Natural killer cell (primary cell): Measurements from ENCODE around the gene TMED6. TPM values are rescaled to one million over a fixed set of nuclear protein-coding genes. Genes with fewer than 3 reads are reported as not detected.
A peak's percentile ranks its signal among the peaks of the same experiment; 100 is the strongest.

Source experiments
- ATAC-seq, 3 donors: fragments of 150-1000 bp in 2 of 3; fragments of 200-7000 bp in 1 of 3; cut with Tn5 transposase; 1 replicate in 1 of 3; 2 replicates in 2 of 3; pipeline ENCODE4 v1.10.0; 2021; ENCODE audit warnings: mild to moderate bottlenecking in 2 of 3, moderate library complexity in 2 of 3
- DNase-seq, 2 donors: peaks; one replicate each; pipeline versions ENCODE4 v3.0.0 to v3.0.0-alpha.2; 2013 to 2021; ENCODE audit warnings: mixed read lengths in 1 of 2
- H3K27ac ChIP-seq: one replicate; pipeline ENCODE4 v1.5.1; 2013; ENCODE audit warnings: mild to moderate bottlenecking, low read length
- H3K27me3 ChIP-seq: one replicate; pipeline ENCODE4 v1.6.1; 2013; ENCODE audit warnings: low read length; ENCODE audit not compliant: control insufficient read depth, insufficient read depth
- H3K36me3 ChIP-seq: one replicate; pipeline ENCODE4 v1.6.1; 2013; ENCODE audit warnings: low read length; ENCODE audit not compliant: control insufficient read depth, insufficient read depth
- H3K4me1 ChIP-seq: one replicate; pipeline ENCODE4 v1.6.1; 2013; ENCODE audit warnings: low read length; ENCODE audit not compliant: control insufficient read depth, insufficient read depth
- H3K4me3 ChIP-seq: one replicate; pipeline ENCODE4 v1.5.1; 2013; ENCODE audit warnings: low read length
- H3K9me3 ChIP-seq: one replicate; pipeline ENCODE4 v1.6.1; 2013; ENCODE audit warnings: low read length; ENCODE audit not compliant: control insufficient read depth, insufficient read depth
- H3K27ac Mint-ChIP-seq, 2 donors: one replicate each; pipeline ENCODE4 v1.8.0; 2022; ENCODE audit warnings: mild to moderate bottlenecking in 2 of 2, mixed read lengths in 2 of 2, moderate library complexity in 1 of 2
- H3K27me3 Mint-ChIP-seq, 2 donors: one replicate each; pipeline ENCODE4 v1.8.0; 2022; ENCODE audit warnings: low read depth in 2 of 2, mixed read lengths in 2 of 2
- H3K36me3 Mint-ChIP-seq: one replicate; pipeline ENCODE4 v1.8.0; 2022; ENCODE audit warnings: mixed read lengths
- H3K4me1 Mint-ChIP-seq, 2 donors: one replicate each; pipeline ENCODE4 v1.8.0; 2022; ENCODE audit warnings: mixed read lengths in 2 of 2
- H3K4me3 Mint-ChIP-seq: one replicate; pipeline ENCODE4 v1.8.0; 2022; ENCODE audit warnings: mild to moderate bottlenecking, moderate library complexity, mixed read lengths
- H3K9me3 Mint-ChIP-seq, 2 donors: one replicate each; pipeline ENCODE4 v1.8.0; 2022; ENCODE audit warnings: mixed read lengths in 2 of 2
- WGBS: methylation state at CpG from one replicate; pipeline ENCODE4 v1.1.7; 2013; ENCODE audit warnings: missing lambda C conversion rate; ENCODE audit not compliant: insufficient coverage; 5-methylcytosine and 5-hydroxymethylcytosine counted together
- intact Hi-C: fragments of 100-400 bp; cut with micrococcal nuclease; formaldehyde crosslinking; loops from one replicate; pipeline ENCODE4 v1.14.2; 2022
- total RNA-seq, 4 donors: library from RNA; stranded (reverse); fragments of 120-200 nt in 1 of 4; gene quantifications; one replicate each; pipeline versions ENCODE4 v1.2.3 to v1.2.4, GENCODE V29; 2013 to 2022
- TF ChIP-seq, protein P1 (sequence below): fragments of 200-600 bp; IDR thresholded peaks from one replicate; pipeline ENCODE4 v1.8.0; 2022; ENCODE audit warnings: antibody characterized with exemption

The TMED6 gene
- total RNA-seq, 3 donors from 2014 or later (not counting 1 experiment from before 2014, with no cell fraction given), result 1.4 to 1.8 (median 1.6) TPM

DNA sequence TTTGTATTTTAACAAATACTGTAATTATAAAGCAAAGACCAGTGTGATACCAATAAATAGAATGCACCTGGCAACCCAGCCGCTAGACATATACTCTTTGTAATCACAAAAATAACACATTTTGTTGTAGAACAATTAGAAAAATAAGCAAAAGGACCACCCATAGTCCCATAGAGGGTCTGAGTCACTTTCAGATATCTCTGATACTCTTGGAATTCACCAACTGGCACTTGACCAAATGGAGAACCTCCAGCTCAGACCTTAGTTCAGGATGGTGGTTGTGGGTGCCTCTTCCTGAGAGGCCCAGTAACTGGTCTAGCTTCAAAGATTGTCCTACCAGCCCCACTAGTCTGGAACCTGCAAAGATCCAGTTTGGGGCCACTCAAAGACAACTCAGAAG is 35.0 kb upstream of the TMED6 start:
- Mint-ChIP-seq H3K9me3 (no peaks in the 10 kb centered on the region), H3K27ac (peak overlapping the region in 1 of 2 donors; percentile 89), H3K36me3 (no peaks in the 10 kb centered on the region), H3K4me1 (peaks cover 31 to 35% of the 10 kb centered on the region in 2 donors), H3K27me3 (no peaks in the 10 kb centered on the region), H3K4me3 (peak overlapping the region; percentile 97)
- WGBS, result 100% methylated on average over 1 of the region's 1 CpG
- no peak overlapping the region for H3K4me3 ChIP-seq
- DNase-seq (no peak), ATAC-seq (no peak)
- H3K27ac ChIP-seq, result peak overlapping the region; percentile 68
- peaks cover 10% of the 10 kb centered on the region for H3K4me1 ChIP-seq
- H3K27me3 ChIP-seq, result no peaks in the 10 kb centered on the region
- H3K9me3 ChIP-seq, result no peaks in the 10 kb centered on the region
- intact Hi-C loops, result loop anchor here (5.0 kb wide), 3 partner anchors 36 to 181 kb away; partner anchors contain the start of genes COG8, CYB5B, NFAT5 and NIP7
- TF ChIP-seq, protein P1, sequence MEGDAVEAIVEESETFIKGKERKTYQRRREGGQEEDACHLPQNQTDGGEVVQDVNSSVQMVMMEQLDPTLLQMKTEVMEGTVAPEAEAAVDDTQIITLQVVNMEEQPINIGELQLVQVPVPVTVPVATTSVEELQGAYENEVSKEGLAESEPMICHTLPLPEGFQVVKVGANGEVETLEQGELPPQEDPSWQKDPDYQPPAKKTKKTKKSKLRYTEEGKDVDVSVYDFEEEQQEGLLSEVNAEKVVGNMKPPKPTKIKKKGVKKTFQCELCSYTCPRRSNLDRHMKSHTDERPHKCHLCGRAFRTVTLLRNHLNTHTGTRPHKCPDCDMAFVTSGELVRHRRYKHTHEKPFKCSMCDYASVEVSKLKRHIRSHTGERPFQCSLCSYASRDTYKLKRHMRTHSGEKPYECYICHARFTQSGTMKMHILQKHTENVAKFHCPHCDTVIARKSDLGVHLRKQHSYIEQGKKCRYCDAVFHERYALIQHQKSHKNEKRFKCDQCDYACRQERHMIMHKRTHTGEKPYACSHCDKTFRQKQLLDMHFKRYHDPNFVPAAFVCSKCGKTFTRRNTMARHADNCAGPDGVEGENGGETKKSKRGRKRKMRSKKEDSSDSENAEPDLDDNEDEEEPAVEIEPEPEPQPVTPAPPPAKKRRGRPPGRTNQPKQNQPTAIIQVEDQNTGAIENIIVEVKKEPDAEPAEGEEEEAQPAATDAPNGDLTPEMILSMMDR, result no peak
- peaks cover 19% of the 10 kb centered on the region for H3K36me3 ChIP-seq

DNA sequence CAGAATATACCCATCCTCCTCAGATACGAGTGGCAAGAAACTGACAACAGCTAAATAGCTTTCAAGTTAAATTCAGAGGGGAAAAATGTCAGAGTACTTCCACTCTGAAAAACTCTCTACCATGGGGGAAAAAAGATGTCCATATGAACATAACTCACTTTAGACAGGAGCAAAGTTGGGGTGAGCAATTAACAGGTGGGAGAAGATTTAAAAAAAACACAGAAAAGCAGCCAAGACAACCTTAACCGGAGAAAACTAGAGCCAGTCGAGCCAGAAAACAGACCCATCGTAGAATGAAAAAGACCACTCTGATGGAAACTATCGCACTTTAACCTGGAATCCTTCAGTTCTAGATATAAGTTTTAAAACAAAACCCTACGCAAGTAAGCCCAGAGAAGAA is 33.4 kb upstream of the TMED6 start:
- H3K4me3 Mint-ChIP-seq, result peak overlapping the region; percentile 84
- TF ChIP-seq, protein P1, result no peak
- DNase-seq (no peak), ATAC-seq (no peak)
- Histone ChIP-seq H3K27me3 (no peaks in the 10 kb centered on the region), H3K36me3 (peaks cover 26% of the 10 kb centered on the region), H3K9me3 (no peaks in the 10 kb centered on the region), H3K4me1 (peaks cover 10% of the 10 kb centered on the region), H3K4me3 (peak overlapping the region; percentile 67), H3K27ac (peak overlapping the region; percentile 78)
- H3K9me3 Mint-ChIP-seq, result no peaks in the 10 kb centered on the region
- peak overlapping the region; percentile 89 to 92 for H3K27ac Mint-ChIP-seq
- peaks cover 31 to 35% of the 10 kb centered on the region in 2 donors for H3K4me1 Mint-ChIP-seq
- no peaks in the 10 kb centered on the region for H3K27me3 Mint-ChIP-seq
- intact Hi-C loops, result loop anchor here (5.0 kb wide), 3 partner anchors 37 to 182 kb away; partner anchors contain the start of genes COG8, CYB5B, NFAT5 and NIP7
- no peaks in the 10 kb centered on the region for H3K36me3 Mint-ChIP-seq
- WGBS, result 5% methylated on average over 5 of the region's 6 CpGs

DNA sequence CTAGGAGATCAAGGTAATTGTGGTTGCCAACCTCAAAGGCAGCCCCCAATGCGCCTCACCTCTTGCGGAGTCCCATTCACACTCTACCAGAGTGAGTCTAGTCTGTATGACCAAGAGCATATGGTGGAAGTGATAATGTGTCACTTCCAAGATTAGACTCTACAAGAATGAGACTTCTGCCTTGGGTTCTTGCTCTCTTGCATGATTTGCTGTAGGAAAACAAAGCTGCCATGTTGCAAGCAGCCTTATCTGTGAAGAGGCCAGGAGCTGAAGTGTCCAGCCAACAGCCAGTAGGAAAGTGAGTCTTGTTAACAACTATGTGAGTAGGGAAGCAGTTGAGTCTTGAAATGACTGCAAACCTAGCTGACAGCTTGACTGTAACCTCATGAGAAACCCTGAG is 30.8 kb upstream of the TMED6 start:
- Histone ChIP-seq H3K9me3 (no peaks in the 10 kb centered on the region), H3K4me3 (no peak overlapping the region), H3K36me3 (peaks cover 43% of the 10 kb centered on the region), H3K27me3 (no peaks in the 10 kb centered on the region), H3K27ac (no peak overlapping the region), H3K4me1 (peaks cover 10% of the 10 kb centered on the region)
- H3K4me3 Mint-ChIP-seq, result no peak overlapping the region
- no peaks in the 10 kb centered on the region for H3K9me3 Mint-ChIP-seq
- 100% methylated on average over 2 of the region's 2 CpGs for WGBS
- intact Hi-C loops, result no loop called here
- ATAC-seq (no peak), DNase-seq (no peak)
- H3K4me1 Mint-ChIP-seq, result peaks cover 34 to 47% of the 10 kb centered on the region in 2 donors
- H3K36me3 Mint-ChIP-seq, result no peaks in the 10 kb centered on the region
- no peaks in the 10 kb centered on the region for H3K27me3 Mint-ChIP-seq
- TF ChIP-seq, protein P1, result no peak
- H3K27ac Mint-ChIP-seq, result peak overlapping the region; percentile 34 to 89

DNA sequence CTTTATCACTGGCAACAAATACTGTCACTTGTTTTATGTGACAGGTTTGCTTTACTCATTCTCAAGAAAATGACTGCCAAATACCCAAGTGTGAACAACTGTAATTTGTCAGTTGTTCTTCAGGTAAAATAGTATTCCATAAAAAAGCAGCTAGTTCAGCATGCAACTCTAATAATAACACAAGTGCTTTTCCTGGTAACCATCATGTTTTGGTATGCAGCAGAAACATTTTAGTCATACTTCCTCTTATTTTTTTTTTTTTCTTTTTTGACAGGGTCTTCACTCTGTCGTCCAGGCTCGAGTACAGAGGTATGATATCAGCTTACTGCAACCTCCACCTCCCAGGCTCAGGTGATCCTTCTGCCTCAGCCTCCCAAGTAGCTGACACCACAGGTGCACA is 29.6 kb upstream of the TMED6 start:
- peak overlapping the region; percentile 16 to 89 for H3K27ac Mint-ChIP-seq
- 28% methylated on average over 2 of the region's 2 CpGs for WGBS
- H3K9me3 ChIP-seq, result no peaks in the 10 kb centered on the region
- no peaks in the 10 kb centered on the region for H3K36me3 Mint-ChIP-seq
- H3K27me3 ChIP-seq, result no peaks in the 10 kb centered on the region
- peaks cover 8% of the 10 kb centered on the region for H3K4me1 ChIP-seq
- DNase-seq, result no peak
- no peaks in the 10 kb centered on the region for H3K27me3 Mint-ChIP-seq
- peaks cover 34 to 47% of the 10 kb centered on the region in 2 donors for H3K4me1 Mint-ChIP-seq
- H3K4me3 Mint-ChIP-seq, result no peak overlapping the region
- TF ChIP-seq, protein P1, result no peak
- no peak overlapping the region for H3K4me3 ChIP-seq
- H3K9me3 Mint-ChIP-seq, result no peaks in the 10 kb centered on the region
- intact Hi-C loops, result no loop called here
- no peak overlapping the region for H3K27ac ChIP-seq
- H3K36me3 ChIP-seq, result peaks cover 44% of the 10 kb centered on the region
- no peak for ATAC-seq
